ENCODE data around the gene PCDHGA1. TPM values are rescaled to one million over a fixed set of nuclear protein-coding genes. Genes with fewer than 3 reads are reported as not detected.

Gene PCDHGA1
- total and polyA plus RNA-seq, 4 donors = 0.05 to 0.08 (median 0.05) TPM; not detected in 1

GRCh38 chr5:141475625-141476131 lies 145.4 kb downstream of the PCDHGA1 start, which contains the start of gene PCDHGC3:
PCDHGC3 (plus strand) TSS chr5:141475966; CDS start chr5:141476117, 151 bp downstream.
- TF ChIP-seq JUND (IDR thresholded peaks at IDR 0.05) = no peak
- TF ChIP-seq, protein P1, sequence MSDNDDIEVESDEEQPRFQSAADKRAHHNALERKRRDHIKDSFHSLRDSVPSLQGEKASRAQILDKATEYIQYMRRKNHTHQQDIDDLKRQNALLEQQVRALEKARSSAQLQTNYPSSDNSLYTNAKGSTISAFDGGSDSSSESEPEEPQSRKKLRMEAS (IDR thresholded peaks at IDR 0.05) = peak; percentile 93
- no peak for TF ChIP-seq HNF4G (IDR thresholded peaks at IDR 0.05)
- TF ChIP-seq, protein P2, sequence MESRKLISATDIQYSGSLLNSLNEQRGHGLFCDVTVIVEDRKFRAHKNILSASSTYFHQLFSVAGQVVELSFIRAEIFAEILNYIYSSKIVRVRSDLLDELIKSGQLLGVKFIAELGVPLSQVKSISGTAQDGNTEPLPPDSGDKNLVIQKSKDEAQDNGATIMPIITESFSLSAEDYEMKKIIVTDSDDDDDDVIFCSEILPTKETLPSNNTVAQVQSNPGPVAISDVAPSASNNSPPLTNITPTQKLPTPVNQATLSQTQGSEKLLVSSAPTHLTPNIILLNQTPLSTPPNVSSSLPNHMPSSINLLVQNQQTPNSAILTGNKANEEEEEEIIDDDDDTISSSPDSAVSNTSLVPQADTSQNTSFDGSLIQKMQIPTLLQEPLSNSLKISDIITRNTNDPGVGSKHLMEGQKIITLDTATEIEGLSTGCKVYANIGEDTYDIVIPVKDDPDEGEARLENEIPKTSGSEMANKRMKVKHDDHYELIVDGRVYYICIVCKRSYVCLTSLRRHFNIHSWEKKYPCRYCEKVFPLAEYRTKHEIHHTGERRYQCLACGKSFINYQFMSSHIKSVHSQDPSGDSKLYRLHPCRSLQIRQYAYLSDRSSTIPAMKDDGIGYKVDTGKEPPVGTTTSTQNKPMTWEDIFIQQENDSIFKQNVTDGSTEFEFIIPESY (IDR thresholded peaks at IDR 0.05) = no peak
- peak in 1 of 2 donors; percentile 23 for TF ChIP-seq RXRA (IDR thresholded peaks at IDR 0.05)
- TF ChIP-seq, protein P3, sequence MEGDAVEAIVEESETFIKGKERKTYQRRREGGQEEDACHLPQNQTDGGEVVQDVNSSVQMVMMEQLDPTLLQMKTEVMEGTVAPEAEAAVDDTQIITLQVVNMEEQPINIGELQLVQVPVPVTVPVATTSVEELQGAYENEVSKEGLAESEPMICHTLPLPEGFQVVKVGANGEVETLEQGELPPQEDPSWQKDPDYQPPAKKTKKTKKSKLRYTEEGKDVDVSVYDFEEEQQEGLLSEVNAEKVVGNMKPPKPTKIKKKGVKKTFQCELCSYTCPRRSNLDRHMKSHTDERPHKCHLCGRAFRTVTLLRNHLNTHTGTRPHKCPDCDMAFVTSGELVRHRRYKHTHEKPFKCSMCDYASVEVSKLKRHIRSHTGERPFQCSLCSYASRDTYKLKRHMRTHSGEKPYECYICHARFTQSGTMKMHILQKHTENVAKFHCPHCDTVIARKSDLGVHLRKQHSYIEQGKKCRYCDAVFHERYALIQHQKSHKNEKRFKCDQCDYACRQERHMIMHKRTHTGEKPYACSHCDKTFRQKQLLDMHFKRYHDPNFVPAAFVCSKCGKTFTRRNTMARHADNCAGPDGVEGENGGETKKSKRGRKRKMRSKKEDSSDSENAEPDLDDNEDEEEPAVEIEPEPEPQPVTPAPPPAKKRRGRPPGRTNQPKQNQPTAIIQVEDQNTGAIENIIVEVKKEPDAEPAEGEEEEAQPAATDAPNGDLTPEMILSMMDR (IDR thresholded peaks at IDR 0.05; ENCODE audit: low read depth, low read length, missing input control) = peak; percentile 25
- TF ChIP-seq, protein P4, sequence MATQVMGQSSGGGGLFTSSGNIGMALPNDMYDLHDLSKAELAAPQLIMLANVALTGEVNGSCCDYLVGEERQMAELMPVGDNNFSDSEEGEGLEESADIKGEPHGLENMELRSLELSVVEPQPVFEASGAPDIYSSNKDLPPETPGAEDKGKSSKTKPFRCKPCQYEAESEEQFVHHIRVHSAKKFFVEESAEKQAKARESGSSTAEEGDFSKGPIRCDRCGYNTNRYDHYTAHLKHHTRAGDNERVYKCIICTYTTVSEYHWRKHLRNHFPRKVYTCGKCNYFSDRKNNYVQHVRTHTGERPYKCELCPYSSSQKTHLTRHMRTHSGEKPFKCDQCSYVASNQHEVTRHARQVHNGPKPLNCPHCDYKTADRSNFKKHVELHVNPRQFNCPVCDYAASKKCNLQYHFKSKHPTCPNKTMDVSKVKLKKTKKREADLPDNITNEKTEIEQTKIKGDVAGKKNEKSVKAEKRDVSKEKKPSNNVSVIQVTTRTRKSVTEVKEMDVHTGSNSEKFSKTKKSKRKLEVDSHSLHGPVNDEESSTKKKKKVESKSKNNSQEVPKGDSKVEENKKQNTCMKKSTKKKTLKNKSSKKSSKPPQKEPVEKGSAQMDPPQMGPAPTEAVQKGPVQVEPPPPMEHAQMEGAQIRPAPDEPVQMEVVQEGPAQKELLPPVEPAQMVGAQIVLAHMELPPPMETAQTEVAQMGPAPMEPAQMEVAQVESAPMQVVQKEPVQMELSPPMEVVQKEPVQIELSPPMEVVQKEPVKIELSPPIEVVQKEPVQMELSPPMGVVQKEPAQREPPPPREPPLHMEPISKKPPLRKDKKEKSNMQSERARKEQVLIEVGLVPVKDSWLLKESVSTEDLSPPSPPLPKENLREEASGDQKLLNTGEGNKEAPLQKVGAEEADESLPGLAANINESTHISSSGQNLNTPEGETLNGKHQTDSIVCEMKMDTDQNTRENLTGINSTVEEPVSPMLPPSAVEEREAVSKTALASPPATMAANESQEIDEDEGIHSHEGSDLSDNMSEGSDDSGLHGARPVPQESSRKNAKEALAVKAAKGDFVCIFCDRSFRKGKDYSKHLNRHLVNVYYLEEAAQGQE (IDR thresholded peaks at IDR 0.05) = no peak
- no peak for TF ChIP-seq EGR1 (IDR thresholded peaks at IDR 0.05; ENCODE audit: low read depth in 2 of 2)
- peak; percentile 57 for TF ChIP-seq SP1 (IDR thresholded peaks at IDR 0.05)
- TF ChIP-seq YY1 (IDR thresholded peaks at IDR 0.05) = peak; percentile 71
- TF ChIP-seq HNF4A (conservative IDR thresholded peaks at IDR 0.05) = no peak
- TF ChIP-seq RAD21 (IDR thresholded peaks at IDR 0.05) = peak; percentile 67 to 70
- peak in 1 of 2 donors; percentile 47 for TF ChIP-seq GABPA (IDR thresholded peaks at IDR 0.05 in 1 of 2, conservative IDR thresholded peaks at IDR 0.05 in 1 of 2)
- TF ChIP-seq TAF1 (conservative IDR thresholded peaks at IDR 0.05) = peak; percentile 47
- no peak for TF ChIP-seq FOXA1 (IDR thresholded peaks at IDR 0.05)
- no peaks in the 10 kb centered on the region for H3K27me3 ChIP-seq (ENCODE audit: control insufficient read depth in 4 of 4, insufficient read depth in 4 of 4, low read length in 3 of 4)
- peak within 1 kb of the TSS; percentile 68 to 71 for H3K27ac ChIP-seq (ENCODE audit: low read depth in 1 of 2, low read length in 2 of 2)
- peaks cover 0 to 31% (median 14%) of the 10 kb centered on the region in 4 donors for H3K4me1 ChIP-seq (ENCODE audit: control insufficient read depth in 4 of 4, insufficient read depth in 4 of 4, low read length in 3 of 4)
- WGBS = 1% methylated on average over 28 of the region's 28 CpGs
- H3K9me3 ChIP-seq (ENCODE audit: control insufficient read depth in 4 of 4, low read length in 3 of 4) = no peaks in the 10 kb centered on the region
- peak within 1 kb of the TSS; percentile 66 to 70 for H3K9ac ChIP-seq (ENCODE audit: low read depth in 1 of 2, low read length in 2 of 2)
- peak; percentile 52 for DNase-seq (ENCODE audit: low spot score)
- no peaks in the 10 kb centered on the region for H3K36me3 ChIP-seq (ENCODE audit: control insufficient read depth in 4 of 4, insufficient read depth in 3 of 4, low read depth in 1 of 4, low read length in 3 of 4)
- peak within 1 kb of the TSS; percentile 64 to 72 (median 71) for H3K4me3 ChIP-seq (ENCODE audit: low read depth in 1 of 3, low read length in 3 of 3)

Data from liver (tissue), 9 donors.